Measurements from ENCODE around the gene AGBL4.

GRCh38 chr1:48887796-48888195 lies 1136.0 kb downstream of the AGBL4 start:
- TF ChIP-seq CTCF (IDR thresholded peaks at IDR 0.05 in 2 of 3, conservative IDR thresholded peaks at IDR 0.05 in 1 of 3; ENCODE audit: borderline replicate concordance in 1 of 3, insufficient read depth in 1 of 3, low read depth in 2 of 3, low read length in 2 of 3) (no peak), REST (IDR thresholded peaks at IDR 0.05; ENCODE audit: low read depth) (no peak), POLR2A (IDR thresholded peaks at IDR 0.05; ENCODE audit: borderline replicate concordance, extremely low read depth, insufficient read depth, insufficient read length) (no peak), MAX (IDR thresholded peaks at IDR 0.05) (no peak), SIN3A (IDR thresholded peaks at IDR 0.05; ENCODE audit: low read depth) (no peak), POLR2AphosphoS5 (IDR thresholded peaks at IDR 0.05; ENCODE audit: low read depth, low read length) (no peak), TCF7L2 (IDR thresholded peaks at IDR 0.05; ENCODE audit: borderline replicate concordance, extremely low read depth, insufficient read depth, insufficient read length) (no peak), YY1 (IDR thresholded peaks at IDR 0.05; ENCODE audit: extremely low read depth, insufficient replicate concordance, low read depth, low read length) (no peak), RAD21 (IDR thresholded peaks at IDR 0.05; ENCODE audit: low read depth) (no peak), ZNF274 (IDR thresholded peaks at IDR 0.05; ENCODE audit: low read depth, low read length) (no peak)

Measured in HCT116 (cell line).